ENCODE data around the gene DRG1. TPM values are rescaled to one million over a fixed set of nuclear protein-coding genes. Genes with fewer than 3 reads are reported as not detected.

The DRG1 gene
- total RNA-seq, 1 donor from 2014 or later, result 41.5 TPM

Other genes with a start within 250 kb of the DRG1 start
- gene RNF185, start 239.4 kb upstream of the DRG1 start, total RNA-seq, result 33.8 TPM
- gene LIMK2, start 187.3 kb upstream of the DRG1 start, total RNA-seq, result 64.2 TPM
- gene PIK3IP1, start 107.1 kb upstream of the DRG1 start, total RNA-seq, result 58.5 TPM
- 20.3 TPM for gene PATZ1, start 53.3 kb upstream of the DRG1 start, total RNA-seq
- 38.9 TPM for gene EIF4ENIF1, start 90.2 kb downstream of the DRG1 start, total RNA-seq
- gene SFI1, start 96.9 kb downstream of the DRG1 start, total RNA-seq, result 49.8 TPM

Measured in sciatic nerve (tissue), 1 donor.